Cardiac fibroblast (primary cell): ENCODE measurements around the gene CRB3.

Source experiments
- DNase-seq, 2 donors: peaks; one replicate each; pipeline versions ENCODE4 v3.0.0 to v3.0.0-alpha.2; 2010; ENCODE audit warnings: low read depth in 2 of 2
- H3K4me3 ChIP-seq, 2 donors: replicated peaks in 1 of 2; 1 replicate in 1 of 2; 2 replicates in 1 of 2; pipeline ENCODE4 v1.5.1; 2011; ENCODE audit warnings: low read depth in 2 of 2, low read length in 2 of 2, mild to moderate bottlenecking in 2 of 2, moderate library complexity in 1 of 2
- CTCF ChIP-seq: IDR thresholded peaks from one replicate; pipeline ENCODE4 v1.5.1; 2011; ENCODE audit warnings: low read depth, mild to moderate bottlenecking, low read length, inconsistent platforms

The CRB3 gene

GRCh38 chr19:6433663-6434062 lies 30.4 kb upstream of the CRB3 start, which contains the start of gene SLC25A41:
SLC25A41 (minus strand) TSS chr19:6433763; CDS start chr19:6433693, 70 bp downstream.
- TF ChIP-seq CTCF = no peak
- no peak for DNase-seq
- no peak within 1 kb of the TSS for H3K4me3 ChIP-seq

GRCh38 chr19:6439743-6440142 lies 24.3 kb upstream of the CRB3 start:
- DNase-seq = no peak
- H3K4me3 ChIP-seq = no peak overlapping the region
- TF ChIP-seq CTCF = no peak

GRCh38 chr19:6440905-6441304 lies 23.2 kb upstream of the CRB3 start:
- TF ChIP-seq CTCF = no peak
- no peak overlapping the region for H3K4me3 ChIP-seq
- DNase-seq = no peak

GRCh38 chr19:6442087-6442688 lies 21.9 kb upstream of the CRB3 start:
- no peak for TF ChIP-seq CTCF
- DNase-seq = no peak

GRCh38 chr19:6443986-6444385 lies 20.1 kb upstream of the CRB3 start:
- no peak for TF ChIP-seq CTCF
- H3K4me3 ChIP-seq = no peak overlapping the region
- DNase-seq = no peak

More at GRCh38 chr19:6442087-6442688, 21.9 kb upstream of the CRB3 start:
- H3K4me3 ChIP-seq = no peak overlapping the region

- no peak for TF ChIP-seq CTCF
Observed at GRCh38 chr19:6446452-6446851, 17.6 kb upstream of the CRB3 start.

GRCh38 chr19:6448045-6448444 lies 16.0 kb upstream of the CRB3 start:
- no peak for DNase-seq
- no peak for TF ChIP-seq CTCF

More at GRCh38 chr19:6446452-6446851, 17.6 kb upstream of the CRB3 start:
- H3K4me3 ChIP-seq = no peak overlapping the region
- DNase-seq = no peak

More at GRCh38 chr19:6448045-6448444, 16.0 kb upstream of the CRB3 start:
- no peak overlapping the region for H3K4me3 ChIP-seq
